HUES48 (cell line): ENCODE results near the gene SH3RF3.

Source experiments
- H3K27ac ChIP-seq: one replicate; pipeline ENCODE4 v1.7.0; 2013; ENCODE audit warnings: low read depth, low read length, inconsistent platforms
- H3K27me3 ChIP-seq: 2 replicates; pipeline ENCODE4 v1.6.1; 2013; ENCODE audit warnings: mild to moderate bottlenecking, low read length; ENCODE audit not compliant: control insufficient read depth, insufficient read depth
- H3K36me3 ChIP-seq: 2 replicates; pipeline ENCODE4 v1.6.1; 2013; ENCODE audit warnings: low read length; ENCODE audit not compliant: control insufficient read depth, insufficient read depth
- H3K4me1 ChIP-seq: 2 replicates; pipeline ENCODE4 v1.6.1; 2013; ENCODE audit warnings: mild to moderate bottlenecking, low read length; ENCODE audit not compliant: control insufficient read depth, insufficient read depth
- H3K4me3 ChIP-seq: 2 replicates; pipeline ENCODE4 v1.5.1; 2013; ENCODE audit warnings: mild to moderate bottlenecking, low read depth, low read length
- H3K9ac ChIP-seq: 2 replicates; pipeline ENCODE4 v1.6.1; 2013; ENCODE audit warnings: mild to moderate bottlenecking, low read depth, low read length, moderate library complexity
- H3K9me3 ChIP-seq: 2 replicates; pipeline ENCODE4 v1.6.1; 2013; ENCODE audit warnings: low read length; ENCODE audit not compliant: control insufficient read depth, insufficient read depth

The SH3RF3 gene

DNA sequence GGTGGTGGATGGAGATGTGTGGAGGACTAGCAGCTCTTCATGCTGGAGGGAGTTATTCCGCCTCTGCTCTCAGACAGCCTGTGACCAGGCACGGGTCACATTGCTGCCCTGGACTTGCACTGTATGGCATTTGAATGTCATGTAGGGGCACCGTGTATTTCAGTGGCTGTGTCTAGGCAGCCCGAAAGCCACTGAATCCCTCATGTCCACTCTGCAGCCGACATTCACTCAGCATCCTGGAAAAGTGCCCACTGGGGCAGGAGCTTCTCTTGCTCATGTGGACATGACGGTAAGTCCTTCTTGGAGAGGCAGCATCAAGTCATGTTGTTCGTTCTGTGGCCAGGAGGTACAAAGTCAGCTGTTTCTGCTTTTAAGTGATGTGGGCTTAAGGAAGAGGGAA is 127.9 kb downstream of the SH3RF3 start:
- Histone ChIP-seq H3K4me3 (no peak overlapping the region), H3K9me3 (no peaks in the 10 kb centered on the region), H3K36me3 (no peaks in the 10 kb centered on the region), H3K4me1 (no peaks in the 10 kb centered on the region), H3K27ac (no peak overlapping the region), H3K27me3 (no peaks in the 10 kb centered on the region), H3K9ac (no peak overlapping the region)

- H3K27me3 ChIP-seq = no peaks in the 10 kb centered on the region
- no peak overlapping the region for H3K4me3 ChIP-seq
- no peak overlapping the region for H3K9ac ChIP-seq
- H3K4me1 ChIP-seq = no peaks in the 10 kb centered on the region
- no peaks in the 10 kb centered on the region for H3K9me3 ChIP-seq
- no peak overlapping the region for H3K27ac ChIP-seq
- no peaks in the 10 kb centered on the region for H3K36me3 ChIP-seq
These were observed 128.6 kb downstream of the SH3RF3 start for GRCh38 chr2:109257653-109258052.

DNA sequence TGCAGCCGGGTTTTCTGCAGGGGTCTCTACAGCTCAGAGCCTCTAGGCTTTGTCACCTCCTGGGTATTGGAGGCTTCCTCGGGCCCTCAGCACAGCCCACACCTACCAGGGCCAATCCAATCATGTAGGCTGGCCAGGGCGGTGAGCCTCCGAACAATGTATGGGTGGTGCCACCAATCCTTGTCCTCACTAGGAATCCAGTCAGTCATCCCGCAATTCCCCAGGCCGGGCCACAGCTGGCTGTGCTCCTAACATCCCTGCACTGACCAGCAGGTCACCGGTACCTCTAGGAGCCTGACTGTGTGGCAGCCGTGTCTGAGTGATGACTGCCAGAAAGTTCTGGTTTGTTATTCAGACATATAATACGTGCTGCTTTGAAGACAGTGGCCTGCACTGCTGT is 129.4 kb downstream of the SH3RF3 start:
- Histone ChIP-seq H3K9me3 (no peaks in the 10 kb centered on the region), H3K9ac (no peak overlapping the region), H3K27ac (no peak overlapping the region), H3K36me3 (no peaks in the 10 kb centered on the region), H3K4me1 (no peaks in the 10 kb centered on the region), H3K27me3 (no peaks in the 10 kb centered on the region), H3K4me3 (no peak overlapping the region)

DNA sequence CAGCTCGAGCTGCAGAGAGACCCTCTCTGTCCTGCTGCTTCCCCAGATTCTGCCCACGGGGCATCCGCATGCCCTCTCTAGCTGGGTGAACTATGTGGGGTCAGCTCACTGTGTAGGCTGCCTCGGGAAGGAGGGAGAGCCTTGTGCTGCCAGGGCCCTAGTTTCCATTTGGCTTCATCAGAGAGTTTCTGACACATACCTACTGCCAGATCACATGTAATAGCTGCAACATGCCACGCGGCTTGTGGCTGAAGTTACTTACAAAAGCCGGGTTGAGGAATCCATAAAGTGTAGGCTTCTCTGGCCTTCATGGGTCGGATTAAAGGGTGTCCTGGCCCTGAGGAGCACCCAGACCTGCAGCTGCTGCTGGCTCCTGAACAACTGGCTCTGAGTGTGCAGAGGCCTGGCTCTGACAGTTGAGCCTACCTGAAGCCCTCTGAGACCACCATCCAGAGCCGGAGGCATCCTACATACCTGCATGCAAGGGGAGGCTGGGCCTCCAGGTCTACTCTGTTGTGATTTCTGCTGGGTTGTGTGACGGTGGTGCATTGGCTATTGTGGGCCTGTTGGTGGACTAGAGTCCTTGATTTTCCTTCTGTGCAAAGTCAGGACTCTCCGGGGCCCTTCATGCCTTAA is 130.0 kb downstream of the SH3RF3 start:
- Histone ChIP-seq H3K9me3 (no peaks in the 10 kb centered on the region), H3K36me3 (no peaks in the 10 kb centered on the region), H3K27ac (no peak overlapping the region), H3K9ac (no peak overlapping the region), H3K4me3 (no peak overlapping the region), H3K4me1 (no peaks in the 10 kb centered on the region), H3K27me3 (no peaks in the 10 kb centered on the region)

- no peak overlapping the region for H3K27ac ChIP-seq
- H3K9ac ChIP-seq = no peak overlapping the region
- no peaks in the 10 kb centered on the region for H3K9me3 ChIP-seq
- H3K36me3 ChIP-seq = no peaks in the 10 kb centered on the region
- H3K27me3 ChIP-seq = no peaks in the 10 kb centered on the region
- H3K4me3 ChIP-seq = no peak overlapping the region
- no peaks in the 10 kb centered on the region for H3K4me1 ChIP-seq
These were observed 130.7 kb downstream of the SH3RF3 start for GRCh38 chr2:109259671-109260070.

DNA sequence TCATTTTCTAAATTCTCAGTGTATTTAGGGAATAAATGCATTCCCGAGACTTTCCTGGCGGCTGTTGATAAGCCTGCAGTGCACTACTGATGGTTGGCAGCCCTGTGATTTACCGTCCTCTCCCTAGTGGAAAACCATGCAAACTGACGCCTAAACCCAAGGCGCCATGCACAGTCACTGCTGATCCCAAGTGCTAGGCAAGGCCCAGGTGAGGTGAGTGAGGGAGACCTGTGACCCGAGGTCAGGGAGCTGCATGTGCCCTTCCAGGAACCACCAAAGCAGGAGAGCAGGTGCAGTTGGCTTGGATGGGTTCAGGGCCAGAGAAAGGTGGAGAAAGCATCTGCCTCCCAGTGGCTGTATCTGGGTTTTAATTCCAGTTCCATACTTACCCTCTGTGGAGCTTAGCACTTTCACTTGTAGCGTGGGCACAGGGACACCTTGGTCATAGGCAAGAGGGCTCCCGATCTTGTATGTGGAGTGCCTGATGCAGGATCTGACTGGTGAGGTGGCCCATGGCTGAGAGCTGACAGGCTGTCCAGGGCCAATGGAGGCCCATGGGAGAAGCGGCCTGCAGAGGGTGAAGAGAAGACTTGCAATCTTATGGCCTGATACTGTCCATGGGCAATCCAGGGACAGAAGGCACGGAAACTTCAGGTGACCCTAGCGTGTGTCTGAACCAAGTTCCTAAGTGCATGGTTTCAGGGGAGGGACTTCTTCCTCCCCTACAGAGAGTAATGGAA is 131.3 kb downstream of the SH3RF3 start:
- H3K9ac ChIP-seq = no peak overlapping the region
- no peaks in the 10 kb centered on the region for H3K36me3 ChIP-seq
- H3K4me1 ChIP-seq = no peaks in the 10 kb centered on the region
- no peak overlapping the region for H3K4me3 ChIP-seq
- no peaks in the 10 kb centered on the region for H3K9me3 ChIP-seq
- H3K27me3 ChIP-seq = no peaks in the 10 kb centered on the region
- no peak overlapping the region for H3K27ac ChIP-seq

- Histone ChIP-seq H3K27me3 (no peaks in the 10 kb centered on the region), H3K4me1 (no peaks in the 10 kb centered on the region), H3K27ac (no peak overlapping the region)
These were observed 132.1 kb downstream of the SH3RF3 start for GRCh38 chr2:109260886-109261700.

GRCh38 chr2:109261906-109262631 is 133.1 kb downstream of the SH3RF3 start:
- Histone ChIP-seq H3K27ac (no peak overlapping the region), H3K4me1 (0 out of 2 replicates have a peak, but pooled peaks cover under 1% of the 10 kb centered on the region), H3K9ac (no peak overlapping the region), H3K27me3 (no peaks in the 10 kb centered on the region), H3K9me3 (no peaks in the 10 kb centered on the region), H3K4me3 (no peak overlapping the region), H3K36me3 (no peaks in the 10 kb centered on the region)

More at GRCh38 chr2:109260886-109261700, 132.1 kb downstream of the SH3RF3 start:
- H3K36me3 ChIP-seq = no peaks in the 10 kb centered on the region
- no peak overlapping the region for H3K4me3 ChIP-seq
- H3K9ac ChIP-seq = no peak overlapping the region
- no peaks in the 10 kb centered on the region for H3K9me3 ChIP-seq

DNA sequence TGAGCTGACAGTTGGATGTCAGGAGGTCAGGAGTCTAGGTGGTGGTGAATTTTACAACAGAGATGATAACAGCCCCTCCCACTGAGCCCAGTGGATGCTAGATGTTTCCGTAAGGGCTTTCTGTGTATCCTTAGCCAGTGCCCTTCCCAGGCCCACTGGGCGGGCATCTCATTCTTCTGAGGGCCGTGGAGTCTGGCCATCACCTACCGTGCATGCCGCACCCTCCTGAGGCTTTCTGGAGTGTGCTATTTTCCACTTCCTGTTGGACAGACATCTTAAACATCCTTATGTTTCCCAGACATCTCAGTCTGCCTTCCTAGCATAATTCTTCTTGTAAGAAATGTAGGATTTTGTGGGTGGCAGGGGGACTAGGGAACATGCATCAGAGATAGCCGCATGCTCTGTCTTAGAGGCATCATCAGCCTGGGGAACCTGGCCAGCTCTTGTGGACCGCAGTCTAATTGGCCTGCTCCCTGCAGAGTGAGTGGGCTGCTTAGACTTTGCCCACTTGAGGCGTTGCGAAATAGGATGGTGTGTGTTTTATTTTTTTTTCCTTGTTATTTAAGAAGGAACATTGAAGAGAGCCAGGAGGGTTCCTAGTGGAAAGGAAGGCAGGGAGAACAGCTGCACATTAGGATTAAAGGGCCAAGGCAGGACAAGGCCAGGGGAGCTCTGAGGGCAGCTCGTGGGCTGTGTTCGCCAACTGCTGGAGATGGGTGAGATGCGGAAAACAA is 135.8 kb downstream of the SH3RF3 start:
- Histone ChIP-seq H3K4me1 (0 out of 2 replicates have a peak, but pooled peaks cover 5% of the 10 kb centered on the region), H3K27ac (no peak overlapping the region), H3K36me3 (no peaks in the 10 kb centered on the region), H3K9me3 (no peaks in the 10 kb centered on the region), H3K4me3 (no peak overlapping the region), H3K27me3 (no peaks in the 10 kb centered on the region), H3K9ac (no peak overlapping the region)

DNA sequence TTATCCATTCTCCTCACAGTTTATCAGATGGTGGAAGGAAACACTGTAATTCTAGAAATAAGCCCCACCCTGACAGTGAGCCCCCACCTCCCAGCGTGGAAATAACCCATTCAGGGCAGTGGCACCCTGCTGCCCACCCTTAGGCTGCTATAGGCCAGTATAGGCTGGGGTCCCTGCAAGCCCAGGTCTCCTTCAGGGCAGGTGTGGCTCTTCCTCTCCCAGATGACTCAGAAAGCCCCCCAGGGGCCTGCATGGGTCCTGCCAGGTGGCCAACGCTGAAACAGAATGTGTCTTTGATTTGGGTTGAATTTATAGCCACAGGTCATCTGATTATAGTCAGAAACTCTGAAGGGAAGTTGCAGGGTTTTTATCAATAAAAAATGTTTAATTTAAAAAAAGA is 136.4 kb downstream of the SH3RF3 start:
- no peaks in the 10 kb centered on the region for H3K36me3 ChIP-seq
- no peak overlapping the region for H3K4me3 ChIP-seq
- H3K9ac ChIP-seq = no peak overlapping the region
- no peaks in the 10 kb centered on the region for H3K27me3 ChIP-seq
- H3K27ac ChIP-seq = no peak overlapping the region
- H3K9me3 ChIP-seq = no peaks in the 10 kb centered on the region
- 0 out of 2 replicates have a peak, but pooled peaks cover 5% of the 10 kb centered on the region for H3K4me1 ChIP-seq
